Spinal cord (tissue), 10 donors: Measurements from ENCODE around the gene ZNF624. TPM values are rescaled to one million over a fixed set of nuclear protein-coding genes. Genes with fewer than 3 reads are reported as not detected.
A peak's percentile ranks its signal among the peaks of the same experiment; 100 is the strongest.

Source experiments
- DNase-seq, 6 donors: peaks; one replicate each; pipeline versions ENCODE4 v3.0.0 to v3.0.0-alpha.2; 2013 to 2015; ENCODE audit warnings: low spot score in 6 of 6, low read depth in 4 of 6
- H3K27ac ChIP-seq: one replicate; pipeline ENCODE4 v1.5.1; 2013; ENCODE audit warnings: low read depth, low read length, control low read depth
- H3K27me3 ChIP-seq: one replicate; pipeline ENCODE4 v1.6.1; 2013; ENCODE audit warnings: low read length; ENCODE audit not compliant: control insufficient read depth, insufficient read depth
- H3K36me3 ChIP-seq: one replicate; pipeline ENCODE4 v1.6.1; 2013; ENCODE audit warnings: low read length; ENCODE audit not compliant: control insufficient read depth, insufficient read depth
- H3K4me1 ChIP-seq: one replicate; pipeline ENCODE4 v1.6.1; 2013; ENCODE audit warnings: low read length; ENCODE audit not compliant: control insufficient read depth, insufficient read depth
- H3K4me3 ChIP-seq: one replicate; pipeline ENCODE4 v1.5.1; 2013; ENCODE audit warnings: low read depth, low read length, control low read depth
- H3K9me3 ChIP-seq: one replicate; pipeline ENCODE4 v1.6.1; 2013; ENCODE audit warnings: low read length; ENCODE audit not compliant: control insufficient read depth, insufficient read depth
- WGBS: methylation state at CpG from one replicate; pipeline ENCODE4 v1.1.5; 2013; ENCODE audit warnings: missing lambda C conversion rate; ENCODE audit not compliant: insufficient coverage; 5-methylcytosine and 5-hydroxymethylcytosine counted together
- polyA plus RNA-seq, 2 donors: library from polyadenylated mRNA; unstranded; fragments of 120-200 nt; gene quantifications; one replicate each; pipeline ENCODE4 v1.2.1, GENCODE V29; 2013; ENCODE audit not compliant: insufficient read length in 2 of 2
- total RNA-seq, 2 donors: library from RNA; depleted of rRNA in 1 of 2; stranded (reverse); fragments of 120-200 nt in 1 of 2; fragments of >200 nt in 1 of 2; gene quantifications; one replicate each; pipeline versions ENCODE4 v1.2.3 to v1.2.4, GENCODE V29; 2013 to 2014
- donor health status: healthy.

ZNF624 gene
- total and polyA plus RNA-seq, 4 donors = 7.5 to 19.3 (median 14.1) TPM

DNA sequence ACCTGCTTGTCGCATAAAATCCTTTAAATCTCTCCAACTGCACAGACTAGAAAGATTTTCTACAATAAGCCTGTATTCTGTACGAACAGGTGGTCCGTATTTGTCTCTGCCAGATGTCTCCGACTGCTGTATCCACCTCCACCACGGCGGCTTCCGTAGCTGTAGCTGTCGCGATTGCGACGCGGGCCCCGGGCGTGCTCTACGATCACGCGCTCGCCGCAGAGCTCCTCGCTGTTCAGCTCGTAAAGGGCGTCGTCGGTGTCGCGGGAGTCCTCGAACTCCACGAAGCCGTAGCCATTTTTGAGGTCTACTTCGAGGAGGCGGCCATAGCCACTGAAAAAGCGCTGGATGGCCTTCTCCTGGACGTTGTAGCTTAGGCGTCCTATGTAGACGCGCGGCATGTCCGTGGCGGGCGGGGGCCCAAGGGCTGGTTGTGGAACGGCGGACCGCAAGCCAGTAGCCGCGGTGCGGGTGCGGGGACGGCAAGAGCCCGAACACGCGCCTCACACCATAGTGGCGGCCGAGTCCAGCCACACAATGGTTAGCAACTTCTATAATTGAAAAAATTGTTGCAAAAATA is 36.1 kb downstream of the ZNF624 start:
- Histone ChIP-seq H3K4me3 (no peak overlapping the region), H3K27me3 (no peaks in the 10 kb centered on the region), H3K4me1 (no peaks in the 10 kb centered on the region), H3K9me3 (peaks cover 12% of the 10 kb centered on the region), H3K27ac (no peak overlapping the region), H3K36me3 (no peaks in the 10 kb centered on the region)
- WGBS = 87% methylated on average over 51 of the region's 53 CpGs
- no peak for DNase-seq

DNA sequence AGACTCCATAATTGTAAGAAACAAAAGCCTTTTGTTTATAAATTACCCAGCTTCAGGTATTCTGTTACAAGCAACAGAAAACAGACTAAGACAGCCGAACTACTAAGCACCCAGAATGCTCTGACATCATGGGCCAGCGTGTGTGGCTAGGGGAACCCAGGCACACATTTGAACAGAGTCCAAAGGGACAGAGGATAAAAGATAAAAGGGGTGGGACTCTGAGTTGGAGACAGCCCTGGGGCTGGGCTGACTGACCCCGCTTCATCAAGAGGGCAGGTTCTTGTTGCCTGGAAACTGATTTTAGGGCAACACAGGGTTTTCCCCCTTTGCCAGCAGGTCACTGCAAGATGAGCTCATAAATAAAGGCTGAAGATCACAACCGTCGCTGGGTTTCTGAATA is 54.1 kb downstream of the ZNF624 start:
- Histone ChIP-seq H3K9me3 (no peaks in the 10 kb centered on the region), H3K27ac (no peak overlapping the region), H3K4me1 (no peaks in the 10 kb centered on the region), H3K4me3 (no peak overlapping the region), H3K27me3 (no peaks in the 10 kb centered on the region), H3K36me3 (no peaks in the 10 kb centered on the region)
- WGBS = 63% methylated on average over 2 of the region's 5 CpGs
- no peak for DNase-seq

DNA sequence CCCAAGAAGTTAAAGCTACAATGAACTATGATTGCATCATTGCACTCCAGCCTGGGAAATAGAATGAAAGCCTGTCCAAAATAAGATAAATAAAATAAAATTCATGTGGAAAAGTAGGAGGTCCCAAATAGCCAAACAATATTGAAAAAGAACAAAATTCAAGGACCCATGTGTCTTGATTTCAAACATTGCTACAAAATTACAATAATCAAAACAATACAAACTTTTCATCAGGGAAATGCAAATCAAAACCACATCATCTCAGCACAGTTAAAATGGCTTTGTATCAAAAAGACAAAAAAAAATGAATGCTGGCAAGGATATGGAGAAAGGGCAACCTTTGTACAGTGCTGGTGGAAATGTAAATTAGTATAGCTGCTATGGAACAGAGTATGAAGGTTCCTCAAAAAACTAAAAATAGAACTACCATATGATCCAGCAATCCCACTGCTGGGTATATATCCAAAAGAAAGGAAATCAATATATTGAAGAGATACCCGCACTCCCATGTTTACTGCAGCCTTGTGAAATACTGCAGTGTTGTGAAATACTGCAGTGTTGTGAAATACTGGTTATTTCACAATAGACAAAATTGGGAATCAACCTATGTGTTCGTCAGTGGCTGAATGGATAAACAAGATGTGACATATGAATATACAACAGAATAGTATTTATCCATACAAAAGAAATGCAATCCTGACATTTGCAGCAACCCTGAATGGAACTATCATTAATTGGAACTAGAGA is 60.1 kb downstream of the ZNF624 start:
- H3K4me3 ChIP-seq = no peak overlapping the region
- no CpG with 5 or more reads among the region's 2 CpGs for WGBS
- no peaks in the 10 kb centered on the region for H3K9me3 ChIP-seq
- no peaks in the 10 kb centered on the region for H3K36me3 ChIP-seq
- H3K27ac ChIP-seq = no peak overlapping the region
- H3K4me1 ChIP-seq = peaks cover 10% of the 10 kb centered on the region
- no peaks in the 10 kb centered on the region for H3K27me3 ChIP-seq
- DNase-seq = no peak

DNA sequence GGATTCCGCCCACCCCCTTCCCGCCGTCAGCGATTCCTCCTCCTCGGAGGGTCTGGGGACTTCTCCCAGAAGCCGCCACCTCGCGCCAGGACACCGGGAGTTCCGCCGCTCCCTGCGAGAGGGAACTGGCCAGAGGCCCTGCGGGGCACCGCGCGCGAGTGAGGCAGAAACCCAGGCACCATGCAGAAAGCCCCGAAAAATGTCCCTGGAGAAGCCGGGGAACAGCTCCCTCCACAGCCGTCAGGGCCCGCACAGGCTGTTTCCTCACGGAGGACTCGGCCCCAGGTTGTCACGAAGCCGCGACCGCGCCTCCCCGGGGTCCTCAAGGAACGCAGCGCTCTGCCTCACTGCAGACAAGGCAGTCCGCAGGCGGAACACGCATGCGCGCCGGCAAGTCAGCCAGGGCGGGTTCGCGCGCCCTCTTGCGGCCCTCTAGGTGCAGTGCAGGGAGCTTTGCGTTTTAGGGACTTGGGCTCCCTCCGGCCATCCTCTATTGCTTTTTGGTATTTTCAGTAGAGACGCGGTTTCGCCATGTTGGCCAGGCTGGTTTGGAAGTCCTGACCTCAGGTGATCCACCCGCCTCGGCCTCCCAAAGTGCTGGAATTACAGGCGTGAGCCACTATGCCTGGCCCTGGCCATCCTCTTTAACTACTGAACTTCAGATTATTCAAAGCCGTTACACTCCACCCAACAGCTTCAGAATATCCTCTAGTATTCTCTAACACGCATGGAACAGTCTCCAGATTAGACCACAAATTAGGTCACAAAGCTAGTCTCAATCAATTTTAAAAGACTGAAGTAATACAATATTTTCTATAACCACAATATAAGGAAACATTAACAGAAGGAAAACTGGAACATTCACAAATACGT is 64.3 kb downstream of the ZNF624 start:
- Histone ChIP-seq H3K4me1 (peaks cover 15% of the 10 kb centered on the region), H3K4me3 (peak overlapping the region; percentile 82), H3K27me3 (peaks cover 2% of the 10 kb centered on the region), H3K27ac (peak overlapping the region; percentile 81), H3K36me3 (no peaks in the 10 kb centered on the region), H3K9me3 (no peaks in the 10 kb centered on the region)
- under 1% methylated on average over 50 of the region's 53 CpGs for WGBS
- peak; percentile 74 to 97 (median 86) for DNase-seq

DNA sequence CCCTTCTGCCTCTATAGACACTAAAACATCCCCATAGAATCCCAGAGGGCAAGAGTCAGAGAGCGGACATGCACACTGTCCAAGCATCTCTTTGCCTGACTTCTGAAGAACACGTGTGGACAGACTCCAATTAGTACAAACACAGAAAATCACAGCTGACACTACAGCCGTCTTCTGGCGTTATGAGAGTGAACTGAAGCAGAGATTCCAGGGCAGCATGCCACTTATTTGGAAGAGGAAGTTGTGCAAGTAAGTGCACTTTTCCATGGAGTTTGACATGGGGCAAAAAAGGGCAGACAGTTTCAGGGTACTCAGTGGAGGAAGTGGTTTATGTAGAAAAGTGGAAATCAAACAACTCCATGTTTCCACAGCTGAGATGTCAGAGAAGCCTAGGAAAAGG is 67.9 kb downstream of the ZNF624 start:
- peaks cover 2% of the 10 kb centered on the region for H3K27me3 ChIP-seq
- H3K4me1 ChIP-seq = peaks cover 21% of the 10 kb centered on the region
- WGBS = 78% methylated on average over 2 of the region's 4 CpGs
- H3K9me3 ChIP-seq = no peaks in the 10 kb centered on the region
- peak in 1 of 6 donors; percentile 14 for DNase-seq
- no peak overlapping the region for H3K4me3 ChIP-seq
- H3K27ac ChIP-seq = no peak overlapping the region
- H3K36me3 ChIP-seq = no peaks in the 10 kb centered on the region

DNA sequence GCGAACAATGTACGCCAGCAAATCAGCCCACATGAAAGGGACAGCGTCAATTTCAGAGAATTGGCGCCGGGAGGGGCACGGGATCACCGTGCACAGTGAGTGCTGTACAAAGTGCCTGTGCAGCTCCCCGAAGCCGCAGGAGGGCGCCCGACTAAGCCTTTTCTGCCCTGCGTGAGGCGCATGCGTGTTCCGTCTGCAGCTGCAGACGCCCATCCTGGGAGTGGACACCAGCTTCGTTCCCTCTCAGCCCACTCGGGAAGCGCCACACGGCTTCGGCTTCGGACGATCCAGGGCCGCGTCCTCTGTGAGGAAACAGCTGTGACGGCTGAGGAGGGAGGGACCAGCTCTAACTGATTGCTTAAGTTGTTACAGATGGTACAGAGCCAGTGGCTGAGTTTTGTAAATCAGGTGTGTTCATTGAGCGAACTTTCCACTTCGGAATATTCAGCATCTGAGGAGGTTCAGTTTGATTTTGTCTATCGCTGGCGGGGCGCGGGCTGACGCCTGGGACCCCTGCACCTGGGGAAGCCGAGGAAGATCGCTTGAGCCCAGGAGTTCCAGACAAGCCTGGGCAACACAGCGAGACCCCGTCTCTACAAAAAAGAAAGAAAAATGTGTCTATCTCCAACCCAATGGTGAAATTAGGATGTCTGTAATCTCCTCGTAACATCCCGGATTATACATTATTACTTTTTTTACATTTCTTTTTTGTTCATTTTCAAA is 69.2 kb downstream of the ZNF624 start:
- H3K27ac ChIP-seq = peak overlapping the region; percentile 45
- peak; percentile 81 to 97 (median 88) for DNase-seq
- 6% methylated on average over 35 of the region's 39 CpGs for WGBS
- H3K27me3 ChIP-seq = peaks cover 2% of the 10 kb centered on the region
- H3K4me1 ChIP-seq = peaks cover 20% of the 10 kb centered on the region
- H3K4me3 ChIP-seq = peak overlapping the region; percentile 56
- no peaks in the 10 kb centered on the region for H3K9me3 ChIP-seq
- H3K36me3 ChIP-seq = no peaks in the 10 kb centered on the region

DNA sequence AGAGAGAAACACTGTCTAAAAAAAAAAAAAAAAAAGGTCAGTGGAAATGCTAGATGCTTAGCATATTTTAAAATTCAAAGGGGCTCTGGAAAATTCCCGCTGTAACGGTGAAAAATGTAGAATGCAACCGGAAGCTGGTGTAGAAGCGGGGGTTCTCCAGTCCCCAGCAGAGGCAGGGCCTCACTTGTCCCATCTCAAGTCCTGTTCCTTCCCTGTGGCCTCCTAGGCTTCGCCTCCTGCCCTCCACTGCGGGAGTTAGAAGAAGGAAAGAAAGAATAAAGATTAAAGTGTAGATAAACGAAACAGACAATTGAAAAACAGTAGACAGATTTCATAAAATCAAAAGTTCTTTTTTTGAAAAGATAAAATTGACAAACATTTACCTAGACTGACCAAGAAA is 69.9 kb downstream of the ZNF624 start:
- no peak for DNase-seq
- Histone ChIP-seq H3K27ac (no peak overlapping the region), H3K27me3 (peaks cover 2% of the 10 kb centered on the region), H3K4me3 (peak overlapping the region; percentile 56), H3K4me1 (peaks cover 13% of the 10 kb centered on the region), H3K9me3 (no peaks in the 10 kb centered on the region), H3K36me3 (no peaks in the 10 kb centered on the region)
- 51% methylated on average over 4 of the region's 7 CpGs for WGBS

DNA sequence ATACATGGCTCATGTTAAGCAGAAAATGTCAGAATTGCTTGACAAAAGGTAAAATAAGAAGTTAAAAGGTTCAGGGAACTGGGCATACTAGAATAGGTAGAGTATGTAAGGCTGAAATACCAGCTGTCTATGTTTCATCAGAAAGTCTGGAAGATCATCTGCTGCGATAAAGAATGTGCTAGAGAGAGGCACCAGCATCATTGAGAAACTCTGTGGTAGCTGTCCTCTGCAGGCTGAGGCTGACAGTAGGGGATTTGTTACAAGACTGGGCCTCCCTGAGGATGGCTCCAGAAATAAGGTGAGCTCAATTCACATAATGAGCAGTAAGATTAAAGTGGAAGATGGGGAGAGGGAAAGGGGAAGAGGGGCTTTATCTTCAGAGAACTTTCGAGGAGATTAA is 80.2 kb downstream of the ZNF624 start:
- WGBS = 58% methylated on average over 2 of the region's 2 CpGs
- DNase-seq = no peak
- peaks cover 6% of the 10 kb centered on the region for H3K4me1 ChIP-seq
- H3K9me3 ChIP-seq = no peaks in the 10 kb centered on the region
- no peaks in the 10 kb centered on the region for H3K36me3 ChIP-seq
- H3K27ac ChIP-seq = no peak overlapping the region
- no peaks in the 10 kb centered on the region for H3K27me3 ChIP-seq
- H3K4me3 ChIP-seq = no peak overlapping the region
